SK-N-MC (cell line): Measurements from ENCODE around the gene ARHGAP18.

Source experiments
- DNase-seq: peaks from one replicate; pipeline ENCODE4 v3.0.0-alpha.2; 2011; ENCODE audit warnings: low read depth, low spot score
- H3K27ac ChIP-seq: fragments of 200-600 bp; sonication (generic); 2 replicates; pipeline ENCODE4 v1.5.1; 2016; ENCODE audit warnings: mixed run types
- H3K36me3 ChIP-seq: fragments of 200-600 bp; sonication (generic); 2 replicates; pipeline ENCODE4 v1.6.1; 2017; ENCODE audit warnings: antibody characterized with exemption, low read length, mixed read lengths; ENCODE audit not compliant: insufficient read depth
- H3K4me3 ChIP-seq: fragments of 200-600 bp; sonication (generic); 2 replicates; pipeline ENCODE4 v1.5.1; 2016
- H3K9ac ChIP-seq: fragments of 200-600 bp; sonication (generic); 2 replicates; pipeline ENCODE4 v1.8.0; 2017; ENCODE audit warnings: mixed run types, mixed read lengths; ENCODE audit not compliant: insufficient read length
- H3K9me3 ChIP-seq: fragments of 200-600 bp; sonication (generic); 2 replicates; pipeline ENCODE4 v1.6.1; 2017; ENCODE audit warnings: low read depth, mild to moderate bottlenecking, antibody characterized with exemption, low read length, moderate library complexity, mixed read lengths
- EZH2 ChIP-seq: fragments of 200-600 bp; sonication (generic); IDR thresholded peaks from one replicate; pipeline ENCODE4 v1.6.1; 2017; ENCODE audit warnings: antibody characterized with exemption
- FOXP2 ChIP-seq: optimal IDR thresholded peaks from 2 replicates; pipeline ENCODE3; 2011; ENCODE audit warnings: mild to moderate bottlenecking, moderate library complexity; ENCODE audit not compliant: insufficient read depth; ENCODE audit errors: extremely low read length, control extremely low read depth
- POLR2AphosphoS5 ChIP-seq: IDR thresholded peaks from 2 replicates; pipeline ENCODE4 v1.6.1; 2012; ENCODE audit warnings: mild to moderate bottlenecking, low read depth, low read length, borderline replicate concordance

The ARHGAP18 gene

DNA sequence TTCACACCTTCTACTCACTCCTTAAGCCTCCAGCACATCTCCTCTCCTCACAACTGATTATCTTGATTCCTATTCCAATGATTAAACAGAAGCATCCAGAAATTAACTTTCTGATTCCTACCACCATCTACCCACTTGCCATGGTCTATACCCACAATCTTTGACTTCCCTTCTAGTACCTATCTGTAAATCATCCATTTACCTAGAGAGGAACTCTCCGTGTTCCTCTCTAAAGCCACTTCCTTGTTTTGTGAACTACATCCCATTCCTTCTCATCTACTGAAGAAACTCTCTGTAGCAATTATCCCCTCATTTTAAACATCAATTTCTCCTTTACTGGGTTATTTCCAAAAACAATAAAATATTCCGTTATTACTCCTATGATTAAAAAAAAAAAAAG lies 167.3 kb downstream of the ARHGAP18 start:
- no peak overlapping the region for H3K4me3 ChIP-seq
- H3K9me3 ChIP-seq = no peaks in the 10 kb centered on the region
- DNase-seq = no peak
- TF ChIP-seq EZH2 (no peak), POLR2AphosphoS5 (no peak), FOXP2 (no peak)
- no peak overlapping the region for H3K9ac ChIP-seq
- H3K36me3 ChIP-seq = no peaks in the 10 kb centered on the region
- H3K27ac ChIP-seq = no peak overlapping the region

DNA sequence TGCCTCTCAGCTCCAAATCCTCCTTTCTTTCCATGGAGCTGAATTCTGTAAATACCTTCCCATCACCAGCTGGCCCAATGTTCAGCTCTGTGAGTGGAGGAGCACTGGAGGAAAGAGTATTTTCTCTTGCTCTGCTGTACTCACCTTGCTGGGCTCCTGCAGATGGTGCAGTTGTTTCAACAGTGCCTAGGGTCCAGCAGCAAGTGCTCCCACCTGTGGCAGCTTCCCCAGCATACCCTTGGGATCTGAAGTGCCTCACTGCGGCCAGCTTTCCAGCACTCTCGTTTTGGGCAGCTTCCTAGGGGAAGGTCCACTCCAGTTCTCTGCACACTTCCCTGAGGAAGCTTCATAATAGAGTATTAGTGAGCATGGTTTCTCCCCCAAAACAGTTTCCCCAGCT lies 170.9 kb downstream of the ARHGAP18 start:
- Histone ChIP-seq H3K4me3 (no peak overlapping the region), H3K9ac (no peak overlapping the region), H3K27ac (no peak overlapping the region), H3K36me3 (no peaks in the 10 kb centered on the region), H3K9me3 (no peaks in the 10 kb centered on the region)
- TF ChIP-seq POLR2AphosphoS5 (no peak), FOXP2 (no peak), EZH2 (no peak)
- no peak for DNase-seq

DNA sequence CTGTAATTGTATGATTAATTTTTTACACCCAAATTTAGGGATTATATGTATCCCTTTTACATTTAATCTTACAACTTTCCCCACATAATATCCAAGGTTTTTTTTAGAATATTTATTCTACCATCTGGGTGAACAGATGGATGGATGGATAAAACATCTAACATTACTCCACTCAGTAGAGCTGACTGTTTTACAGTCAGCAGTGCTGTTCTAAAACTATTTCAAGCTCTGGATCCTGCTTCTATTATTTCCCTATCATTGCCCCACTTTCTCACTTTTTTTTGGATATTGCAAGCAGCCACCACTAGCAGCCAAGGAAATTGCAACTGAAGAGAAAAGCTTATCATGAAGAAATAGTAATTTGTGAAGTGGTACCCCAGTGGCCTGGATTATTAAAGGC lies 173.7 kb downstream of the ARHGAP18 start:
- DNase-seq = no peak
- H3K9me3 ChIP-seq = no peaks in the 10 kb centered on the region
- H3K36me3 ChIP-seq = no peaks in the 10 kb centered on the region
- no peak overlapping the region for H3K27ac ChIP-seq
- TF ChIP-seq FOXP2 (no peak), POLR2AphosphoS5 (no peak), EZH2 (no peak)
- no peak overlapping the region for H3K9ac ChIP-seq
- H3K4me3 ChIP-seq = no peak overlapping the region

DNA sequence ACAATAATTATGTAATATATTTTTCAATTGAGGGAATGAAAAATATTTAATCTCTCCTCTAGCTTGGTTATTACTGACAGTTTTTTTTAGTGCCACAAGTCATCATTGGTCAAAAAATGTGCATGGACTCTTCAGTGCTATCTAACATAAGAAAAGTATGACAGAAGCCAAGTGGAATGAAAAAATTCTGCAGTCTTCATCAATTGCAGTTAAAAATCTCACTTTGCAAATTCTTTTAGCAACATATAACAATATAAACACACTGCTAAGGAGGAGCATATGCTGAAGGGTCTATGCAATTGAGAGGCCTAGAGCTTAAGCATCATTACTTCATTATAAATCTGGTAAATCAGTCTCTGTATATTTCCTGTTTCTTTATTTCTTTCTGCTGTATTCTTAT lies 175.1 kb downstream of the ARHGAP18 start:
- H3K9me3 ChIP-seq = no peaks in the 10 kb centered on the region
- H3K27ac ChIP-seq = no peak overlapping the region
- DNase-seq = no peak
- no peak overlapping the region for H3K4me3 ChIP-seq
- no peak for TF ChIP-seq FOXP2
- no peak for TF ChIP-seq POLR2AphosphoS5
- no peak for TF ChIP-seq EZH2
- H3K9ac ChIP-seq = no peak overlapping the region
- no peaks in the 10 kb centered on the region for H3K36me3 ChIP-seq
